Activated CD8-positive, alpha-beta memory T cell treated with anti-CD3 and anti-CD28 coated beads for 4 hours (primary cell): ENCODE measurements around the gene GANC.

ENCODE experiments used
- DNase-seq, 2 donors: peaks; one replicate each; pipeline ENCODE4 v3.0.0-alpha.2; 2020; ENCODE audit warnings: low read depth in 2 of 2

Gene GANC

DNA sequence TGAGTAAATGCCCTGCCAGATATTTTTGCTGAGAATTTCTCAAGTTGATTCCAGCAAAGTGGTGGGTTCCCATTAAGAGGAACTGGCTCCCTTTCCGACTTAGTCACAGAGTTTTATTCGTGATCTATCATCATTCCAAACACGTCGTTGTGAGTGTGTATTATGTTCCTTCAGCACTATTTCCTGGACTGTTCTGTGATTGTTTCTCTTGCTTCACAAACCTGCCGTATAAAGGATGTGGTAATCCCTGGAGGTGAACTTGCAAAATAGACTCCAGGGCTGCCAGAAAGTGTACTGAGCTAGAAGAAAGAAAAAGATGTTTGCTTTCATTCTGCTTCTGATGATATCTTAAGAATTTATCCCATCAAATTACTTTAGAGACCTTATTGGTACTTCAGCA, 71.8 kb downstream of the GANC start:
- DNase-seq: no peak

DNA sequence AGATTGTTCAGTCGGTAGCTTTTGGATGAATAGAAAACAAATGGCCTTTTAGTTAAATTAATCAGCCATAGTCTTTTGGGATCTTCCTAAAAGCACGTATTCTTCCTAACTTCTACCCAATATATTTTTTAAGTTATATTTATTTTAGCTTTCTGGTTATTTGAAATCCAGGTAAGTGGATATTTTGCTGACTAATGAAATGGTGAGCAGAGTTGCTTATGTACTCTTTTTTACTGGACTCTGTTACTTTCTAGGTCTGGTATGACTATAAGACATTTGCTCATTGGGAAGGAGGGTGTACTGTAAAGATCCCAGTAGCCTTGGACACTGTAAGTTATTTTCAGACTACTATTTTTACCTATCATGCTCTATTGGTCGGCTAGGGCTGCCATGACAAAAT, 72.5 kb downstream of the GANC start:
- no peak for DNase-seq

DNA sequence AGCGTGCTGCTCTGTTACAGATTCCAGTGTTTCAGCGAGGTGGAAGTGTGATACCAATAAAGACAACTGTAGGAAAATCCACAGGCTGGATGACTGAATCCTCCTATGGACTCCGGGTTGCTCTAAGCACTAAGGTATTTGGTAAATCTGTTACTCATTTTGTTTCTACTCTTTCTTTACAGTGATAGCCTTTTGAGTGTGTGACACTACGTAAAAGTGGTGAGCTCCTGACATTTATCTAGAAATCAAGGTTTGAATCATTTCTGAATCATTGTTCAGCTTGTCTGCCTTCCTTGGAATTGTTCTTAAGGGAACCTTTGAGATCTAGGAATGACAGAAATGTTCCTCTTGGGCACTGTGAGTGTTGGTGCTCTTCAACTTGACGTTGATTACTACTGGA, 75.1 kb downstream of the GANC start:
- DNase-seq: no peak

DNA sequence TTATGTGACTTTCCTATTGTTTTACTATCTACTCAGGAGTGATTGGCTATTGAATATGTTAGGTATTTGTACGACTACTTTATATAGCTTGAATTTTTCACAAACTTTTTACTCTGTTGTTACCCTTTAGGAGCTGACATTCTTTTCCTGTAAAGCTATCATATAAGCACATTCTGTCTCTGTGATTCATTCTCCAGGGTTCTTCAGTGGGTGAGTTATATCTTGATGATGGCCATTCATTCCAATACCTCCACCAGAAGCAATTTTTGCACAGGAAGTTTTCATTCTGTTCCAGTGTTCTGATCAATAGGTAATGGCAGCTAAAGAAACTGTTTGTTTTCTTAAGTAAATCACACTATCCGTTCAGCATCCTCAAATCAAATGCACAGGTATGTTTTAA, 76.2 kb downstream of the GANC start:
- DNase-seq: no peak

DNA sequence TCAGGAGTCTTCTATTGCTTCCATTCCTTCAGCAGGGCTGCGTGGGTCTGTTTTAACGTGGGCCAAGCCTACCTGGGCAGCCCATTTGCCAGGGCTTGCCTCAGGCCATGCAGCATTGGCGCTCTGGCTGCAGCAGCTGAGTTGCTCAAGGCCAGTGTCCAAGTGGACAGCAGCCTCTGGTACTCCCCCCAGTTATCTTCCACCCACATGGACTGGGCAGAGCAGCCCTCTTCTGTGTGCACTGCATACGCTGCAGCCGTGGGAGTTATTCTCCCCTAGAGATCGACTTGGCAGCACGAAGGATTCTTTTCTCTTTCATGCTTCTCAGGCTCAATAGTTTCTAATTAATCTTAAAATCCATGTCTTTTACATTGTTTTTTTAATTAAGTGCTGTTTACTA, 79.4 kb downstream of the GANC start:
- no peak for DNase-seq

DNA sequence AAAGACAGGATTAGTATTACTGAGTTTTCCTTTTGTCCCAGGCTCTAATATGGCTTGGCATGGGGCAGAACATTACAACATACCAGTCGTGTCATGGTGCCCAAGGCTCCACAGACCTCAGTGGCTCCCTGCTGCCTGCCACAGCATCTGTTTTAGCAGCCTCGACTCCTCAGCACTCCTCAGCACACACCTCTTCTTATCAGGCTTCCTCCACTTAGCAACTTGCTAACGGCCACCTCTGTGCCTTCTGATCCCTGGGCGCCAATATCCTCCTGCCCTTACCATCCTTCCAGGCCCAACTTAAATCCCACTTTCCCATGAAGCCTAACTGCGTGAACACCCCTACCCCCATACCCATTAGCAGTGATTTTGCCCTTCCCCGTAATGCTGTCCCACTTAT, 80.1 kb downstream of the GANC start:
- no peak for DNase-seq

DNA sequence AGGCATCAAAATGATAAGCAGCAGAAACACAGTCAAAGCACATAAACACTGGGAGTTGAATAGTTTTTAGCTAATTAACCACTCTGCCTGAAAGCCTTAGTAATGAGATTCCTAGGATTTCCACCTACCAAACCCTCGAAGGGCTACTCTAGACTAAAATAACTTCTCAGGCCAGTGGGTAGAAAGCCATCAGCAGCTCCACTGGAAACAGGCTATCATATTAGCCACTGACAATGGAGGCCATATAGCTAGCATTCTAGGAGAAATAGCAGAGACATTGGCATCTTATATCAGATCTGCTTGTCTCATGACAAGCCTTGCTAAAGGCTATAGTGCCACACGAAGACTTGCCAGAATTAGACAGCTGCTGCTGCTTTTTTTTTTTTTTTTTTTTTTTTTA, 81.8 kb downstream of the GANC start:
- DNase-seq: no peak

DNA sequence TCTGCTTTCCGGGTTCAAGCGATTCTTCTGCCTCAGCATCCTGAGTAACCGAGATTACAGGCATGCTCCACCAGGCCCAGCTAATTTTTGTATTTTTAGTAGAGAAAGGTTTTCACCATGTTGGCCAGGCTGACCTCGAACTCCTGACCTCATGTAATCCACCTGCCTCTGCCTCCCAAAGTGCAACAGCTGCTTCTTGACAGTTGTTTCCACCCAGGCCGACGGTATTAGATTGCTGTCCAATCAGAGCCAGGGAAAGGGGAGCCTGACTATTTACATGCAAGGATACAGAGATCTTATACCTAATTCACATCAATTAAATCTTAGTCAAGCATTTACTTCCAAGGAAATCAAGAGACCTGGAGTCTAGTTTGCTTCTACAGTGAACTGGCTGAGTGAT, 82.3 kb downstream of the GANC start:
- no peak for DNase-seq

DNA sequence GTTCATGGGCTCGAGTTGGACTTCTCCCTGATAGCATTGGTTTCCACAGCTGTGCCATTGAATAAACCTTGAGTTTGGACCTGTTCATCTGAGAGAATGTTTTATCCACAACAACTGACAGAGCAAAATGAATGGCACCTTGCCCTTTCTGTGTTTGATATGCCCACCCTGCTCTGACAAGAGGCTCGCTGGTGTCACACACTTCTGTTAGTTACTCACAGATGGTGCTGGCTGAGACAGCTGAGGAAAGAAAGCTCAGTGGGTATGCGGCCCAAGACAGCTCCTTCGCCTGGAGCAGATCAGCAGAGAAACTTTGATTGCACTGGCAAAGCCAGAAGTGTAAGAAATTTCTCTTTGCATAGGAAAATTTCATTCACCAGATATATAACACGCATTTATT, 83.8 kb downstream of the GANC start:
- no peak for DNase-seq

DNA sequence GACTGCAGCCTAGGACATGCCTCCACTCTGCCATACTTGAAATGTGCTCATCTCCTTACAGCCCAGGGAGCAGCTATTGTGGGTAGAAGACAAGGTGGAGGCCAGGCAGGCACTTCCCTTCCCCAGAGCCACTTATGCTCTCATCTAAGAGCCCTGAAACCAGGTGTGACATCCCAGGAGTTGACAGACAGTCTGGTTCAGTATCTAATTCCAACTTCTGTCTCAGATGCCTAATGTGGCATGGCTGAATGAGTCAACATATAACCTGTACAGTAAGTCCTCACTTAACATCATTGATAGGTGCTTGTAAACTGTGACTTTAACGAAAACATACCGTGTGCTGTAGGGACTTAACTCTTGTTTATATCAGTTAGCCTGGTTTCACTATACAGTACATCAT, 85.1 kb downstream of the GANC start:
- DNase-seq: no peak

DNA sequence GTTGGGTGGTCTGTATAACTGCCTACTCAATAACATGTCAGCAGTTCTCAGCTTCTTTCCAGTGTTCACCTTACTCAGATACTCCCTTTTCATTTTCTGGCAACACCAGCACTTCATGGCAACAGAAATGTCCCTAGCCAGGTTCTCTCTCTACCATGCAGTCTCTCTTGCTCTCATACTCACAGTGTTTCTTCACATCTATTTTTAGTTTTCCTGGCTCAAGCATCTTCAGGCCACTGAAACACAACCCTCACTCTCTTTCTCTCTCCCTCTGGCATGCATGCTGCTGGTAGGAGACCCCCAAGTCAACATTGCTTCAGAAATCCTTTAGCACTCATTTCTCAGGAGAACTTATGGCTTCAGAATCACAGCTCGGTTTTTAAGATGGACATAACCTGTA, 86.2 kb downstream of the GANC start, which contains the start of gene CAPN3:
TSS of gene CAPN3 (plus strand) at position 253 of the 400 bp plus-strand sequence. CDS start 305 bp downstream, outside the sequence.
- no peak for DNase-seq

DNA sequence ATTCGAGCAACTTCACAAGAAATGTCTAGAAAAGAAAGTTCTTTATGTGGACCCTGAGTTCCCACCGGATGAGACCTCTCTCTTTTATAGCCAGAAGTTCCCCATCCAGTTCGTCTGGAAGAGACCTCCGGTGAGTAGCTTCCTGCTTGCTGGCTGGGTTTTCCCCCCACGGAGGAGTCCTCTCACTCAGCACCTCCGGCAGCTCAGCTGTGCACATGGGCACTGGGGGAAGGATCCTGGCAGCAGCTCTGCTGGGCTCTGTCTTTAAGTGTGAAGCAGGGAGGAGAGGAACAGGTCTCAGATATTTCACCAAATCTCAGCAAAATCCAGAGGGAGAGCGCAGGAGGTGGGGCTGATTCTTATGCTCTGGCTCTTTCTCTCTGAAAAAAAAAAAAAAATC, 87.0 kb downstream of the GANC start:
- no peak for DNase-seq

DNA sequence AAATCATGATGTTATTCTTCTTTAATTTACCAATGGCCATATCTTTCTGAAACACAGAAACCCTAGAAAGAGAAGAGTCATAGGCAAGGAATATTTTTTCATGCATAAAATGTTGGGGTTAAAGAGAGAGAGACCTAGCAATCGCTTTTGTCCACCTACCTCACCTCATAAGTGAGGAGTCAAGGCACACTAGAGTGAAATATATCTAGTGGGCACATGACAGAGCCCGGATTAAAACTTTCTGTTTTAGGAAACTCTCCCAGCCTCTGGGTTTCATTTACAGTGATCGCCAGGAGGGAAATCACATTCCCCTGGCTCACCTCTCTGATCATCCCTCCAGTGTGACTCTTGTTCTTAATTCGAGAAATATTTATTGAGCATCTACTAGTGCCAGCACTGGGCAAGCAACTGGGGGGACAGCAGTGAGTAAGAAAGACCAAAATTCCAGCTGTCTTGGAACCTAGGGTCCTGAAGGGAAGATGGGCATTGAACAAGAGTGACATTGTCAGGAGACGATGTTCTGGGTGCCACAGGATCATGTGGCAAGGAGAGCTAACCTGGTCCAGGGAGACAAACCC, 87.6 kb downstream of the GANC start:
- DNase-seq: no peak

DNA sequence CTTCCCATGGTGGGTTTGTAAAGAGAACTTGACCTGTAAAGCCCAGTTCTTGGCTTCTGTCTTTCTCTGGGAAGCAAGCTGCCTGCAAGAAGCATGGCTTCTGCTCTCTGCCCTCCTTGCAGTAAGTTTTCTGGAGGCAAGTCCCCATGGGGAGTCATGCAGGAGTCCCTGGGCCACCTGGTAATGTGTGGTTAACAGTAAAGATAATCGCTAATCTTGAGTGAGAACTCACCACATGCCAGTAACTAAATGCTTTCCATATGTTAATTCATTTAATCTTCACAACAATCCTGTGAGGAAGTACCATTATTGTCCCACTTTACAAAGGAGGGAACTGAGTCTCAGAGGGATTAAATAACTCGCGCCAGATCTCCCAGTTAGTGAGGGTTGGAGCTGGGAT, 90.5 kb downstream of the GANC start:
- DNase-seq: no peak

DNA sequence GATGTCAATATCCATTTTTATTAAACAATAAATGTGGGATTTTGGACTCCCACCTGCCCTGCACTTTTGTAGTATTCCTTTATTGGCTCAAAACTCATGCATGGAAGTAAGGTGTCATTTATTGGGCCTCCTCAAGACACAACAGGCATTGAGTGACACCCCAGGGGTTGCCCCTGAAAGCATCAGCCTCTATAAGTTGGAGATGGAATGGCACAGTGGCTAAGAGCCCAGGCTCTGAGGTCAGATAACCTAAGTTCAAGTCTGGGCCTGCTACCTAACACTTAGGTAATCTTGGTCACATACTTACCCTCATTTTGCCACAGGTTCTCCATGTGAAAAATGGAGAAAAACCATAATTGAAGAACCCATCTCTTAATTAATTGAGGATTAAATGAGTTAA, 90.9 kb downstream of the GANC start:
- no peak for DNase-seq

DNA sequence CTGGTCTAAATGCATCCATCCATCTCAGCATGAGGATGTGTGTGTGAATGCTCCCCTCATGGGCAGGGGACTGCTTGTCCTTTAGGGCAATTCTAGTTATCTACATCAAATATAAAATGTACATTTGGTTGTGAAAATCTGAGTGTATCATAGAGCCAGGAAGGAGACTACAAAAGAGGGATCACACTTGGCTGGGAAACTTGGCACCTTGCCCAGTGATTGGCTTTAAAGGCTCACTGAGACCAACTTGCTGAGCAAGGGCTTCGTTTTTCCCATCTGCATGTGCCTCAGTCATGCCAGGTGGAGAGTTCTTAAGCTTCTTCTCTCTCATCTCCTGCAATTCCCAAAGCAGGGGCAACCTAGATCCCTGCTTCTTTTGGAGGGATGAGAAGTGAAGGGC, 91.5 kb downstream of the GANC start:
- no peak for DNase-seq

DNA sequence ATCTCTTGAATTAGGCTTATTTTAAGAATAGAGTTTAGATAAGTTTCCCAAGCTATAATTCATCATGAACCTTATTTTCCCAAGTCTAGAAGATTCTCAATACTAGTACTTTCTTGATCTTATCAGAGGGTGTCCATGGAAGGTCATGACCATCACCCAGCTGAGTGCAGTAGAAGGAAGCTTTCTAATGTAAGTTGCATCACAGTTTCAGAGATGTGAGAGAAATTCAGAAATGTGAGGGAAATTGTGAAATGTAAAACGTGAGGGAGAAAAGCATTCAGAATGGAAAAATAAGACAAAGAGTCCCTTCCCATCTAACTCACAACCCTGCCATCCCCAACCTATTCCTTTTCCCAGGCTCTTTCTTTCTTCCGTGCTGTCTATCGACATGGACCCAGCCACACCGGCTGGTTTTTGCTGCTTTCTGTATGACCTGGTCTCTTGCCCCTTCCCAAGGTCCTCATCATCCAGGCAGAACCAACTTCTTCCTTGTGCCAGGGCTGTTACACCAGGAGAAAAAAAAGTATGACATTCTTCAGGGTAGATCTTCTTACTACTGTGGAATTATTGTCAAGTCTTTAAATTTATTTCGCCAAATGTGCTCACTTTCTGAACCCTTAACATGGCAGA, 93.0 kb downstream of the GANC start:
- DNase-seq: no peak

DNA sequence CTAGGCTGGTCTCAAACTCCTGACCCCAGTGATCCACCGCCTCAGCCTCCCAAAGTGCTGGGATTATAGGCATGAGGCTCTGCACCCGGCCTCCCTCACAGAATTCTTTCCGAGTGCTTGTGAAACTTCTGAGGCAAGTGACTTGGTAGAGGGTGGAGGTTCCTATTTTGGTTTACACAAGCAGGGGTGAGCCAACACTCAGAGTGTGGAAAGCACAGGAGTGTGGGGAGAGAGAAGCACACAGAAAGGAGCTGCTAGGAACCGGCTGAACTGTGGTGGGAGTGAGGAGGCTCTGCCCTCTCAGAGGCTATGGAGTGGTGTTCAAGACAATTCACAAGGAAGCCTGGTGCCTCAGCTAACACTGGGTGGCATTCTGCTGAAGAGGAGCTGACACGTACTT, 94.0 kb downstream of the GANC start:
- no peak for DNase-seq

DNA sequence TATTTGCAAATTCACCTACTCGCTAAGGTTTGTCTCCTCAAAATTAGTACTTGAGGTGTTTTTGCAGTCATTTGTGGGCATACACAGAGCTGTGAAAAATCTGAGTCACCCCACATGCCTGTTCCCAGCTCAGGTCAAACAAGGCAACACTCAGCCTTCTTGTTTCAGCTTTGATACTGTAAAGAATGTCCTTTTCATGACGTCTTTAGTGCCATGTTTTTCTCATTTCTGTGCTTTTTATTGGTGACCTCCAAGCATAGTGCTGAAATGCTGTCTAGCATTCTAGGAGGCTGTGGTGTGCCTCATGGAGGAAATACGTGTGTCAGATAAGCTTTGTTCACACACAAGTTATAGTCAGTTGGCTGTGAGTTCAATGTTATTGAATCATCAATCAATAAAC, 95.1 kb downstream of the GANC start:
- DNase-seq: no peak

DNA sequence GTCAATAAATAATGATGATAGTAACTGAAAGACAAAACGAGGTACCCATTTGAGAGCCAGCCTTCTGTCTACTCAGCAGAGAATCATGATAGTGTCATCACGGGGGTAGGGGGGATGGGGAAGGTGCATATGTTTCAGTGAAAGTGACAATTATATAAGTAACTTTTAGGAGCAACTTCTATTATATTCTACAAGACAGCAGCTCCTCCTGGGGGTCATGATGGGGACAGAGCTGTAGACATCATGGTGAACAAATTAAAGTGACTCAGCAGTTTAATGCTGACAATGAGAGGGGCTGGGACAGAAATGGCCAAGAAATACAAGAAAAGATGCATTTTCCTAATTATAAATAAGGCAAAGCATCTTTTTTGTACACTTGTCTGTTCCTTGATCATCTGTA, 98.1 kb downstream of the GANC start:
- DNase-seq: no peak

DNA sequence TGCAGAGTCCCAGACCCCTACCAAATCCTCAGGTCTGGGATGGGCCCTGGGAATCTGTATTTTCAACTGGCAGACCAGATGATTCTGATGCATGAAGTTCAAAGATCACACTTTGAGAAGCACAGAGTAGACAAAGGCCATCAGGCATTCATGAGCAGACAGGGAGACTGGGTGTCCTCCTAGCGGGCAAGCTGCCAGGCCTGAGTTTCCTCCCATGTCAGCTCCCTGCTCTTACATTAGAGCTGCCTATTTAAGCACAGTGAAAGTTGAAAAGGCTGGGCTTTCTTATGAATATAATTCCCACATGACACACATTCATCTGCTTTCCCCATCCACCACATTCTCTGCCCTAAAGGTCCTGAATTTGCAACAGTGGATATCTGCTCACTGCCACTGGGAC, 100.3 kb downstream of the GANC start:
- no peak for DNase-seq

DNA sequence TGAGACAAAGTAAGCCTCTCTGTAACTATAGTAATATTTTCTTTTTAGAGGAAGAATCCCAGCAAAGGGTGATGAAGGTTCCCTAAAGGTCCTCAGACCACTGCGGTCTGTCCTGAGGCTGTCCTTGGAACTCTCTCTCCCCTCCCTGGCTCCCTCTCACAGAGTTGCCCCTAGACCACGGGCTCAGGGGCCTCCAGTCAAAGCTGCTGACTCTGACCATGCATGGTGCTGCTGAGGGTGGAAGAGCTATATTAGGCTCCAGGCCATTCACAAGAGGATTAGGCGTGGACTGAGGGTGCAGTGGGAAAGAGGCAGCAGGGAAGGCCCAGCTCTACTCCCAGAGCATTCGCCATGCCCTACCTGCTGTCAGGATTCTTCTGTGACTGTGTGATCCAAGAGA, 100.9 kb downstream of the GANC start:
- DNase-seq: no peak

DNA sequence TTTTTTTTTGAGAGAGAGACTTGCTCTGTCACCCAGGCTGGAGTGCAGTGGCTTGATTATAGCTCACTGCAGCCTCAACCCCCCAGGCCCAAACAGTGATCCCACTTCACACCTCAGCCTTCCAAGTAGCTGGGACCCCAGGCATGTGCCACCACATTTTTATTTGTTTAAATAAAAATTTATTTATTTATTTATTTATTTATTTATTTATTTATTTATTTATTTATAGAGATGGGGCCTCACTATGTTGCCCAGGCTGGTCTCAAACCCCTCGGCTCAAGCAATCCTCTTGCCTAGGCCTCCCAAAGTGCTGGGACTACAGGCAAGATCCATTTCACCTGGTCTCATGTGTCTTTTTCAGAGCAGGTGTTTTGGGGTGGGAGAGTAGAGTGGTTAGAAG, 101.8 kb downstream of the GANC start:
- no peak for DNase-seq

DNA sequence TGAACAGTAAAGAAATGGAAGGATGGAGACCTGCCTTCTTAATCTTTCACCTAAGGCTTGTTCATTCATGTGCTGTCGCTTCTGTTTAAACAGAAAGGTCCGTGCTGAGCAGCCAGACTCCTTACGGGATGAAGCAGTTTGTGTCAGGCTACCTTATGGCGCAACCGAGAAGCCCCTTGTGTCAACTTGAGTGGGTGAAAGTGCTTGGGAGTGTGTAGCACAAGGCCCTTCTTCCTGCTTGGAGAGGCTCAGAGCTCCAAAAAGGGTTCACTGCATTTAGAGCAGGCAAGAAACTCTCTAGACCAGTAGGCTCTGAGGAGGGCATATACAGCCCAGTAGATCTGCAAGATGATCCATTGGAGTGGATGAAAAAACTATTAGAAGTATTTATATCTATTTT, 102.3 kb downstream of the GANC start:
- no peak for DNase-seq
